GM21528 (cell line): ENCODE data around the gene TCEAL9.
"Not testable (repeated sequence)": the region's sequence is repeated elsewhere in the genome, so short reads cannot be mapped to it uniquely, and the experiment has no call there.

Experiments used
- ATAC-seq: cut with Tn5 transposase; IDR thresholded peaks from one replicate; pipeline ENCODE4 v1.9.1; 2021; ENCODE audit warnings: mild to moderate bottlenecking, moderate library complexity; ENCODE audit not compliant: unreplicated experiment, low FRiP score

Gene TCEAL9, protein sequence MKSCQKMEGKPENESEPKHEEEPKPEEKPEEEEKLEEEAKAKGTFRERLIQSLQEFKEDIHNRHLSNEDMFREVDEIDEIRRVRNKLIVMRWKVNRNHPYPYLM

DNA sequence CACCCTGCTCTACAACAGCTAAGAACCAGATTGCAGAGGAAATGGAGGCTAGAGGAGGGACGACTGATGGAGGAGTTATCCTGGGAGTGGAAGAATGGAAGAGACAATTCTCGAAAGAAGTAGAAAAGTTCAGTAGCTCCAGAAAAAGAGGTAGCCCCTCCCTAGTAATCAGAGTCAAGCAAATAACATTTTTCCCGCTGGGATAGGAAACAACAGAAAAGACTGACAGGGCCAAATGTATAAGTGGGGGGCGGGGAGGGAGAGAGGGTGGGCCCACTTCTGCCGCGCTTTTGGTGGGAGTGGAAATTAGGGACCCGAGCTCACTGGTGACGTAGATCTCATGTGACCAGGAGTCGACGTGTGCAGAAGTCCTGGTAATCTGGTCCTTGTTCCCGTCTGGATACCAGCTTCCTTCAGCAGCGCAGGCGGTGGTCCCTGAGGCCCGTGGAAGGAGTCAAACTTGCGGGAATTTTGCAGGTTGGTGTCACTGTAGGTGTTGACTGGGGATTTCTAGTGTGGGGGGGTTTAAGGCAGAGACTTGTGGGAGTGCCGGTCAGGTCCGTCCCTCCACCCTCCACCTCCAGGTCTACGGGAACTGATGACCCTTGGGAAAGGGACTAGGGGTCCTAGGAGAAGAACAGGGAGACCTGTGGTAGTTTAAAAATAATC is at the start of gene TCEAL9:
TSS of gene TCEAL9 (plus strand) at position 377 of the 669 bp plus-strand sequence. CDS start 1,179 bp downstream, outside the sequence.
- no peak for ATAC-seq

DNA sequence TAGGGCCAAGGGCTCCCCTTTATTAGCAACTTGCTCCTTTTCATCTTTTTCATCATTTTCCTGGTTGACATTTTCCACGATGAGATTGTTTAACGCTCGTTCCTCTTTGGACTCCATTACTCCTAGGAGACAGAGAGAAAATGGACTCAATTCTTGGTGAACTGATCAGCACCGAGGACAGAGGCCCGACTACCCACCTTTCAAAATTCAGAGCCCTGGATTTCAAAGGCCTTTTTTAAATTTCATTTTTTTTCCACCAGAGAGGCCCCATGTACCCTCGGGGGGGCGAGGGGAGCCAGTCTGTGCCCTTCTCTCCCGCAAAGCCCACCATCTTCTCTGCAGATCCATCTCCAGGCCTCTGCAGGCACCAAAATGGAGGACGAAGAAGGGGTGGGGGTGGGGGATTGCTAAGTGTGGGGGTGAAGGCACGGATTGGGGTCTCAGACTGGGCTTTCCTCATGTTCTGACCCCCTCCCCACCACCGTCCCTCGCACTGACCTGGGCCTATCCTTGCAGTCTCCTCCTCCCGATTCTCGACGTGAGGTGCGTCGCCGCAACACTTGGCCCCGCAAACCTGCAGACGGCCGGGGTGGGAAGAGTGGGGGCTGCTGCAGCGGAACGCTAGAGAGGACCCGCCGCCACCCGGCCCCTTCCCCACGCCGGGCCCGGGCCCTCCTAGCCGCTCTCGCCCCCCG is 46.3 kb upstream of the TCEAL9 start:
- ATAC-seq = no peak

DNA sequence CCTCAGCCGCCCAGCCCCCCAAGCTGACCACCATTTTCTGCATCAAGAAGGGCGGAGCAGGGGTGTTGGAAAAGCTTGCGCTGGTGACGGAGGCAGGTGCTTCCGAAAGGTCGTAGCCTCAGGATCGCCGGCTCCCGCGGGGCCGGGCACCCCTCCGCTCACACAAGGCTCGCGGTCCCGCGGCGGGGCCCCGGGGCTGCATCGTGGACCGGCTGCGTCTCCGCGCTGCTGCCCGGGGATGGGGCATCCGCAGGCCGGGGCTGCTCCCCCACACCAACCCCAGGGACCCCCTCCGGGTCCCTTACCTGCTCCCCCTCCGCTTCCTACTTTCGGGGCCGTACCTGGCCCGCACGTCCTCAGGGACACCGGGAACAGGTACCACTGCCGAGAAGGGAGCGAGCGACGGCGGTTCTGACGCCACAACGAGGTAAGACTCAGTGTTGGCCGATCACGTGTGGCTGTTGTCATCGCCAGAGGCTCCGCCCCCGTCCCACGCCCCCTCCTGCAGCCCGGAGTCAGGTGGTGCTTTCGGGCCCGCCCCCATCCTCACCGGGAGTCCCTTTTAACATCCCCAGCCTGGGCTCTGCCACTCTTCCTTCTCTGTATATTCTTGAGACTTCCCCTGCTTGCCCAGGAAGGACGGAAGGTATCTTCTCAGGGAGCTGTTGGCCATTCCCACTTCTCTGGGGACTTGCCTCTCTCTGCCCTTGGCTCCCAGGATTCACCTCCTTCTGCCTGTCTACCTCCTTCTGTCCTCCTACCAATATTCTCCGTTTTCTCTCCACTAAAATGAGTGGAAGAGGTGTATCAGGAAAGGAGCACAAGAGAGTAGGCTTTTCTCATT is 45.5 kb upstream of the TCEAL9 start, which contains the start of gene BEX2:
TSS of gene BEX2 (minus strand) at position 436 of the 844 bp plus-strand sequence. CDS start 1,014 bp downstream, outside the sequence.
- peak; percentile 94 for ATAC-seq

DNA sequence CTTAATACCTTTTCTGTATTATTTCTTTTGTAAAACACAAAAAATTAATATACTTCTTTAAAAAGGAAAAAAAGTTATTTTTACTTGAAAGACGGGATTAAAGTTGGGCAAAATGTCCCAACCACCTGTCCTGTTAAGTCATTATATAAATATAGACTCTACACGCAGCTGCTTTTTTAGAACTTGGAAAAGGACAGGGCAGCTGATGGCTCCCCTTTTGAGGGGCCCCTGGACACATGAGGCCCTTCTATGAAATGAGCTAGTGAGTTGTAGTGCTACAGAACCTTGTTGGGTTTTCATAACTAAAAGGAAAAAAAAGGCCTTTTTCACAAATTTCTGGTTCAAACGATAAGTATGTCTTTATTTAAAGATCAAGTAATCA is 44.9 kb upstream of the TCEAL9 start:
- ATAC-seq = no peak

DNA sequence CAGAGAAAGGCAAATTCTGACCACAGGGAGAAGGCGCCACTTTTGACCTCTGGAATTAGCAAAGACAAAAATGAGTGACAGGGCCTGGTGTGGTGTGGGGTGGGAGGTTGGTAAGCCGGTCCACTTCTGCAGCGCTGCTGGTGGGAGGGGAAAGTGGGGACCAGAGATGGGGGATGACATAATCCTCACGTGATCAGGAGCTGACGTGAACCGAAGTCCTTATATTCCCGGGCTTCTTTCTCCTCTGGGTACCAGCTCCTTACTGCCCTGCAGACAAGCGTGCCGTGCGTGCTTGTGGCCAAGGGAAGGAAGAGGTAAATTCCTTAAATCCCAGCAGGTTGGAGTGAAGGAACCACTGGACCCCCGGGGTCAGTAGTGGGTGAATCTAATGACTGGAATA is 26.3 kb upstream of the TCEAL9 start, which contains the start of gene TCEAL7:
TSS of gene TCEAL7 (plus strand) at position 249 of the 400 bp plus-strand sequence. CDS start 1,165 bp downstream, outside the sequence.
- no peak for ATAC-seq

DNA sequence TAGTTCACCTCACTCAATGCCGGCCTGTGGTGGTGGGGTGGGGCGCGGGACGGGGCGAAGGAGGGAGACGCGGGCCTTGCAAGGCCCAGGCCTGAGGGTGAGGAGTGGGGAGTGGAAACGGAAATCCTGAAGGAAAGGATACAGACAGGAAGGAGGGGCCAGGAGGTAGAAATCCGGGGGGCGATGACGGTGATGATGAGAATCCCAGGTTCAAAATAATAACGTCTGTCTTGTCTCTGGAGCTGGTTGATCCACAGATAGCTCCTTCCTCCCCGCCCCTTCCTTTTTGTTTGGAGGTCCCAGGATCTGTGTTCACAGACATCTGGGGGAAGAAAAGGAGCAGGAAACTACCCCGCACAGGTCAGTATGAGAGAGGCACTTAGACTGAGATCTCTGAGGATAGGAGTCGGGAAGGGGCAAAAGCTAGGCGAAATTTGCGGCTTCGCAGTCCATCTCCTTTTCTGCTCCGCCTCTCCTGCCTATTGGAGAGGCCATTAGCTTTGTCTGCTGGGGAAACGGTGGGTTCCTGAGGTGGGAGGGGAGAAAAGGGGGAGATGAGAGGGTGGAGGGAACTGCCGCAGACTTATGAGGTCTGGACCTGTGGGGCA is 25.5 kb upstream of the TCEAL9 start:
- no peak for ATAC-seq

DNA sequence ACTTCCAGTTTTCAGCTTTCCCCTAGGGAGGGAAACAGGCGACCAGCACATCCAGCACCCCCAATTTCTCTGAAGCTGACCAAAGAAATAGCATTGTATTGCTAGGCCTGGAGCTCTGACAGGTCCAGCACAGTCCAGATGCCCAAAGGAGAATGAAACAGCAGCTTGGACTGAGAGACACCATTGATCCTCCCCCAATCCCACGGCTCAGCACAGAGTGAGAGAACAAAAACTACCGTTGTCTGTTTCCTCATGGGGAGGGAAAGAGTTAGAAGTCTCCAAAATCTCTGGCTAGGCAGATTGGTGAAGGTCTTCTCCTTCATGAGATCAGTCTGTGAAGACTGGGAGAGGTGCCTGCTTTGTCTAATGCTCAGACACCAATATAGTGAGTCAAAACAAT is 17.6 kb upstream of the TCEAL9 start:
- no peak for ATAC-seq

DNA sequence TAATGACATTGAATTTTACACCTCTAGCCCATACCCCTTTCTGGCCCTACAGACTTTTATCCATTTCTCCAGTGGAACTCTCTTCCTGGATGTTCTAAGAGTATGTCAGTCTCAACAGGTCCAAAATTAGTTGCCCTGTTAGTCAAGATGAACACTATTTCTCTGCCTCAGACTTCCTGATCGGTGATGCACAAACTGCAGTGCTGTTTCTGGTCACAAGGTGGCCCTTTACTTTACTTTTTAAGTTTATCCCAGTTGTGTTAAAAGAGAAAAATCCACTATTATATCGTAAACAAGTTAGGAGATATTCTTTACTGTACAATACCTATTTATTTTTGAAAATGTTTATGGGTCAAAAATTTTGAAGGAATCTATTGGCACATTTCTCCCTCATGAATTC is 13.2 kb upstream of the TCEAL9 start:
- ATAC-seq = no peak

DNA sequence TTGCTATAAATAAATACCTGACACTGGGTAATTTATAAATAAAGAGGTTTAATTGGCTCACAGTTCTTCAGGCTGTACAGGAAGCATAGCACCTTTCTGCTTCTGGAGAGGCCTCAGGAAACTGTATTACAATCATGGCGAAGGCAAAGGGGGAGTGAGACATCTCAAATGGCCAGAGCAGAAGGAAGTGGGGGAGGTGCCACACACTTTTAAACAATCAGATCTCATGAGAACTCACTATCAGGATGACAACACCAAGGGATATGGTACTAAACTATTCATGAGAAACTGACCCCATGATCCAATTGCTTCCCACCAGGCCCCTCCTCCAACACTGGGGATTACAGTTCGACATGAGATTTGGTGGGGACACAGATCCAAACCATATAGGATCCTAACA is 11.7 kb upstream of the TCEAL9 start:
- ATAC-seq = no peak

DNA sequence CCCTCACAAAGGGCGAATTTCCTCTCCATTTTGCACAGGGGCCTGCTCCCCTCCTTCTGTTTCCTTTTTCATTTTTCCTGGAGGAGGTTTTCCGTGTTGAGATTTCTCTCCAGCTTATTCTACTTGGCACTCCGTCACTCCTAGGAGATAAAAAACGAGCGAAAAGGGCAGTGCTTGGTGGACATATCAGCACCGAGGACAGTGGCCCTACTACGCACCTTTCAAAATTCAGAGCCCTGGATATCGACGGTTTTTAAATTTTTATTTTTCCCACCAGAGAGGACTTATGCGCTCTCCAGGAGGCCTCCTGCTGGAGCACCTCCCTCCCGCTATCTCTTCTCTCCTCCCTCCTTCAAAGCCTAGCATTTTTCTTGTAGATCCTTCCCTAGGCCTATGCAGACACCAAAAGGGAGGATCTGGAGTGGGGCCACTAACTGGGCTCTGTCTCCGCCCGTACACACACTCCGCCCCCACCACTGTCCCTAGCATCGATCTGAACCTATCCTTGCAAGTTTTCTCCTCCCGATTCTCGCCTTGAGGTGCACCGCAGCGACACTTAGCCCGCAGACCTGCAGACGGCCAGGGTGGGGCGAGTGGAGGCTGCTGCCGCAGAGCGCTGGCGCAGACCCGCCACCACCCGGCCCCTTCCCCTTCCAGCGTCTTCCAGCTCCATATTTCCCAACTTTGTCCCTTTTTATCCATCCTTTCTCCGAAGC is 8.5 kb upstream of the TCEAL9 start:
- ATAC-seq = no peak

DNA sequence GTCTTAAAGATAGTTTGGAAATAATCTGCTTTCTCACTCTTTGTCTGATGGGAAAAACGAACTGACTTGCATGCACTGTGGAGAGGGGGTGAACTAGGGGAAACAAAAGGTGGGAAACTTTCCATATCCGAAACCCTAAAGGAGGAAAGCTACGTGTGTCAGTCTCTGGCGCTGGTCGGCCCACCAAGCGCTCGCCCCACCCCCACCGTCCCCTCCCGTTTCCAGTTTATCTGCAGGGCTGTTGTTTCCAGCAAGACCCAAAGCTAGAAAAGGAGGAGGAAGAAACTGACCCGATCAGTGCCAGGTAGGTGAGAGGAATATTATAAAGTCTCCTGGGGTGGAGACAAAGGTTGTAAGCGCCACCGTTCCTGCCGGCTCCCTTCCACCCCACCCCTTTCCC is 552 bp downstream of the TCEAL9 start:
- ATAC-seq = no peak

DNA sequence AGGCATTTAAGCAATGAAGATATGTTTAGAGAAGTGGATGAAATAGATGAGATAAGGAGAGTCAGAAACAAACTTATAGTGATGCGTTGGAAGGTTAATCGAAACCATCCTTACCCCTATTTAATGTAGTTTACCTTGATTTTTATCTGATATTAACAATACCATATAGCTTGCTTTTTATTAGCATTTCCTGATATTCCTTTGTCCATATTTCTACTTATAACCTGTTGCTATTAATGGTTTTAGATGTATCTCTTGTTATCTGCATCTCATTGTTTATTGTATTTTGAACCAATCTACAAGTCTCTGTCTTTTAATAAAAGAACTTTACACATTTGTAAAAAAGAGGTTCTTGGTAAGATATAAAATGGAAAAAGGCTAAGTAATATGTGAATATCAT is 1.6 kb downstream of the TCEAL9 start:
- ATAC-seq = no peak

DNA sequence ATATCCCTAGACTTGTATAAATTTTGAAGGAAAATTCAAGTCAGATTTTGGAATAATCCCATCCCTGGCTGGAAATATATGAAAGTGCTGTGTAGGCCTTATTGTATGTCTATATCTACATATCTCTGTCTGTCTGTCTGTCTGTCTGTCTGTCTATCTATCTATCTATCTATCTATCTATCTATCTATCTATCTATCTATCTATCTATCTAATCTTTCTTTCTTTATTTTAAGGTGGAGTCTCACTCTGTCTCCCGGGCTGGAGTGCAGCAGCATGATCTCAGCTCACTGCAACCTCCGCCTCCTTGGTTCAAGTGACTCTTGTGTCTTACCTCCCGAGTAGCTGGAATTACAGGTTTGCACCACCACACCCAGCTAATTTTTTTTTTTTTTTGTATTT is 3.3 kb downstream of the TCEAL9 start:
- ATAC-seq = not testable (repeated sequence)

DNA sequence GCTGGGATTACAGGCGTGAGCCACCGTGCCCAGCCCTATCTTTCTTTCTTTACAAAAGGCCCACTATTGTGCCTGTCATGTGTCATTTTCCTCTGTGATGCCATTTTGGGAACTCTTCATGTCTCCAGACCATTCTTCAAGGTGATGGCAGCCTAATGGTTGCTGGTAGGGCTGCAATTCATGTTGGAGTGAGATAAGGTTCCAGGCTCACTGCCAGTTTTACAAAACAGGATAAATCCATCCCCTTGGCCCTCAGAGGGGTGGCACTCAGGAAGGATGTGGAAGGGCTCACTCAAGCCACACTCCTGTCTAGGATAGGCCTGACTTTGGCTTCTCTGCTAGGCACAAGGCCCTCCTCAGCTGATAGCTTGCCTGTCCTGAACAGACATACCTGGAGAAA is 3.8 kb downstream of the TCEAL9 start:
- ATAC-seq = no peak

DNA sequence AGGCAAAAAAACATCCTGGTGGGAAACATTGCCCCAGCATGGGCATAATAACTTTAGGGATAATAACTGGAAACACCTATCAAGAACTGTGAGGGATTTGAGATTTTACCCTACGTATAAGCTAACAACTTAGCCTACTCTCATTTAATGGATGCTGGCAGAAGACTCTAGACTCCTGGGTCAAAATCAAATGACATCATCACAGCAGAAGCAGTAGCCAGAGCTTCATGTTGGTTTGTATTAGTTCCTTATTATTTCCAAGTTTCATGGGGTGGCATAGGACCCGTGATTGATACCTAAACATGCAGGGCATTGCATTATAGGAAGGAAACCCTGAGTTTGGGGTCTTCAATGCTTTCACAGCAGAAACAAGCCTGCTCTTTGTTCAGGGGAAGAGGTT is 4.6 kb downstream of the TCEAL9 start:
- ATAC-seq = no peak

DNA sequence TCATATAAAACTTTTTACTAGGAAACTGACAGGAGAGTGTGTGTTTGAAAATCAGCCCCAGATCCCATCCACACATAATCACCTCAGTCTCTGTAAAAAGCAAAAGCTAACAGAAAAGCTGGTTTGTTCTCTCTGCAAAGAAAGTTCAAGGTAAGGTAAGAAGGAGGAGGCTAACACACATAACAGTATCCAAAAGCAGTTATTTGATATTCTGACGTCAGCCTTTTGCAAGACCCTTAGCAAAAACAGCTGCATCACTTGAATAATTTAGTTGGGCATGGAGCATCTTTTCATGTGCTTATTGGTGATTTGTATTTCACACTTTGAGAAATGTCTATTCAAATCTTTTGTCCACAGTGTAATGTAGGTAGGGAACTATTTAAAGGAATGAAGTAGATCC is 5.5 kb downstream of the TCEAL9 start:
- ATAC-seq = no peak

DNA sequence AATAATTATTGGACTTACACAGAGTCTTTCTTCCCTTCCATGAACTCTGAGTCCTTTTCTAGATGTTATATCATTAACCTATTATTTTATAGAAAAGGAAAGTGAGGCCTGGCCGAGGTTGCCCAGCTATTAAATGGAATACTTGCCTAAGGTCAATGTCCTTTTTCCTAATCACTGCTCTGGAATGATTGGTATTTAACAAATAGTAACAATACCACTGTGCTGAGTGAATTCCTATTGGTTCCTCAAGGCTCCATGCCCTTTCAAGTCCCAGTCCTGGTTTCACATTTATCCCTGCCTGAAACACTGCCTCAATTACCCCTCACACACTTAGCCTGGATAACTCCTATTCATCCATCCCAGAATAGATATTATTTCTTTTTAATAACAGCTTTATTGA is 6.2 kb downstream of the TCEAL9 start:
- ATAC-seq = no peak

DNA sequence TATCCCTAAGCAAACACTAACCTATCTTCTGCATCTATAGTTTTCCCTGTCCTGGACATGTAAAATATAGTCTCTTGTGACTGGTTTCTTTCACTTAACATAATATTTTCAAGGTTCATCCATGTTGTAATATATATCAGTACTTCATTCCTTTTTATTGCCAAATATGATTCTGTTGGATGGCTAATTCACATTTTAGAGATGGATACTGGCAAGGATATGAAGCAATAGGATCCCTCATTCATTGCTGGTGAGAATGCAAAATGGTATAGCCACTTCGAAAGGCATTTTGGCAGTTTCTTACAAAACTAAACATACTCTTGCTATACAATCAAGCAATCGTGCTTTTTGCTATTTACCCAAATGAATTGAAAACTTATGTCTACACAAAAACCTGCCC is 6.7 kb downstream of the TCEAL9 start:
- ATAC-seq = no peak

DNA sequence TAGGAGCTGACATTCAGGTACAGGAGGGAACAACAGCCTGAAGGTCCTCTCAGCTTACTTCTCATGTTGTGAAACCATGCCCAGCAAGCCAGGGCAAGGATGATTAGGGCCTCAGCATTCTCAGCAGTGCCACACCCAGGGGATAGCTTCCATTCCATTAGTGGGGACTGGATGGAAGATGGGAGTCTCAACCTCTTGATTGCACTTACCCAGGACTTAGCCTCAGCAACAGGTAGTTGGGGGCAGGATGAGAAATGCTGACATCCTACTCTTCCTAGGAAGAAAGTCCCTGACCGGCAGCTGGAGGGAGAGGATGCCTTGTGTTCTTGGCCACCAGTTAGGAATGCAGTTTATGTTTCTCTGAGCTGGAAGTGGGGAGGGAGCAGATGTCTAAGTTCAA is 11.2 kb downstream of the TCEAL9 start:
- no peak for ATAC-seq

DNA sequence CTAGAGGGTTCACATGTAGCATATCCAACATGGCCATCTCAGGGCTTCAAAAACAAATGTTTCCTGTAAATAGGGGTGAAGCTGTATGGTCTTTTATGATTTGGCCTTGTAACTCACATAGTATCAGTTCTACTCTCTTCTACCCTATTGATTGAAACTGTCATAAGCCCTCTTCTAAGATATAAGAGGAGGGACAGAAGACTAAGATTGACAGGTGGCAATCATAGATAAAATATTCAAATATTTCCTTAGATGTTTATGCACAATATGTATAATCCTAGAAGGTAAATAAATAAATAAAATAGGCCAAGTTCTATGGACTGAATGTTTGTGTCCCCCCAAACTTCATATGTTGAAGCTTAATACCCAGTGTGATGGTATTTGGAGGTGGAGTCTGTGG is 13.2 kb downstream of the TCEAL9 start:
- no peak for ATAC-seq
